ENCODE measurements around the gene HSP90AB1. TPM values are rescaled to one million over a fixed set of nuclear protein-coding genes. Genes with fewer than 3 reads are reported as not detected.

HSP90AB1 gene
- polyA plus RNA-seq, 1 donor from 2014 or later, result 522 TPM

DNA sequence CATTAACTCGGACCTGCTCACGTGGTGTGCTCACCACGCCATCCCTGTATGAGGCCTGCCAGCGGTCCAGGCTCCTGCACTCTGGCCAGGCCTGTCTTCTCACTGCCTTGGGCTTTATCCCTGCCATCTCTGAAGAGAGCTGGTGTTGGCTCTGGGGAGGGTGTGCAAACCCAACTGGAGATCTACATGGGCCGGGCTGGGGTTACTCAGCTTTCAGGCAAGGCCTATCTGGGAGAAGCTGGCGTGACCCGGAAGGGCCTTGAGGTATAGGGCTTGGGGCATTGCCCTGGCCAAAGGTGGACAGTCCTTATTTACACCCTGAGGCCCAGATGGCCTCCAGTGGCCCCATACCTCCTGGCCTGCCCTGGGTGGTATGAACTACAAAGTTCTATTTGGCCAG is 18.5 kb upstream of the HSP90AB1 start:
- no peak overlapping the region for H3K4me2 ChIP-seq (ENCODE audit: low read length)
- H3K9me3 ChIP-seq (ENCODE audit: low read length), result no peaks in the 10 kb centered on the region
- TF ChIP-seq TAF1 (IDR thresholded peaks at IDR 0.05; ENCODE audit: low read depth) (no peak), RAD21 (conservative IDR thresholded peaks at IDR 0.05) (no peak), SMC3 (conservative IDR thresholded peaks at IDR 0.05; ENCODE audit: poor library complexity) (no peak), EZH2 (IDR thresholded peaks at IDR 0.05; ENCODE audit: borderline replicate concordance, insufficient read depth, low read length, poor library complexity, severe bottlenecking) (no peak), EP300 (conservative IDR thresholded peaks at IDR 0.05; ENCODE audit: poor library complexity, severe bottlenecking) (no peak), MXI1 (conservative IDR thresholded peaks at IDR 0.05; ENCODE audit: poor library complexity, severe bottlenecking) (no peak), POLR2AphosphoS5 (IDR thresholded peaks at IDR 0.05) (no peak), CTCF (IDR thresholded peaks at IDR 0.05; ENCODE audit: poor library complexity, severe bottlenecking) (no peak)
- TF ChIP-seq, protein P1, sequence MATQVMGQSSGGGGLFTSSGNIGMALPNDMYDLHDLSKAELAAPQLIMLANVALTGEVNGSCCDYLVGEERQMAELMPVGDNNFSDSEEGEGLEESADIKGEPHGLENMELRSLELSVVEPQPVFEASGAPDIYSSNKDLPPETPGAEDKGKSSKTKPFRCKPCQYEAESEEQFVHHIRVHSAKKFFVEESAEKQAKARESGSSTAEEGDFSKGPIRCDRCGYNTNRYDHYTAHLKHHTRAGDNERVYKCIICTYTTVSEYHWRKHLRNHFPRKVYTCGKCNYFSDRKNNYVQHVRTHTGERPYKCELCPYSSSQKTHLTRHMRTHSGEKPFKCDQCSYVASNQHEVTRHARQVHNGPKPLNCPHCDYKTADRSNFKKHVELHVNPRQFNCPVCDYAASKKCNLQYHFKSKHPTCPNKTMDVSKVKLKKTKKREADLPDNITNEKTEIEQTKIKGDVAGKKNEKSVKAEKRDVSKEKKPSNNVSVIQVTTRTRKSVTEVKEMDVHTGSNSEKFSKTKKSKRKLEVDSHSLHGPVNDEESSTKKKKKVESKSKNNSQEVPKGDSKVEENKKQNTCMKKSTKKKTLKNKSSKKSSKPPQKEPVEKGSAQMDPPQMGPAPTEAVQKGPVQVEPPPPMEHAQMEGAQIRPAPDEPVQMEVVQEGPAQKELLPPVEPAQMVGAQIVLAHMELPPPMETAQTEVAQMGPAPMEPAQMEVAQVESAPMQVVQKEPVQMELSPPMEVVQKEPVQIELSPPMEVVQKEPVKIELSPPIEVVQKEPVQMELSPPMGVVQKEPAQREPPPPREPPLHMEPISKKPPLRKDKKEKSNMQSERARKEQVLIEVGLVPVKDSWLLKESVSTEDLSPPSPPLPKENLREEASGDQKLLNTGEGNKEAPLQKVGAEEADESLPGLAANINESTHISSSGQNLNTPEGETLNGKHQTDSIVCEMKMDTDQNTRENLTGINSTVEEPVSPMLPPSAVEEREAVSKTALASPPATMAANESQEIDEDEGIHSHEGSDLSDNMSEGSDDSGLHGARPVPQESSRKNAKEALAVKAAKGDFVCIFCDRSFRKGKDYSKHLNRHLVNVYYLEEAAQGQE (IDR thresholded peaks at IDR 0.05; ENCODE audit: borderline replicate concordance), result no peak
- H3K9me2 ChIP-seq (ENCODE audit: insufficient read depth, low read length), result no peaks in the 10 kb centered on the region
- H4K20me1 ChIP-seq (ENCODE audit: insufficient read depth), result no peaks in the 10 kb centered on the region
- H3K4me3 ChIP-seq (ENCODE audit: low read length), result no peak overlapping the region
- no peak overlapping the region for H2AFZ ChIP-seq (ENCODE audit: low read depth, low read length)
- H3K27me3 ChIP-seq (ENCODE audit: insufficient read depth, low read depth, low read length), result no peaks in the 10 kb centered on the region
- no peak overlapping the region for H3K27ac ChIP-seq (ENCODE audit: low read length)
- H3K79me2 ChIP-seq (replicated peaks; ENCODE audit: insufficient read depth, low read length), result peaks cover 3% of the 10 kb centered on the region
- no peaks in the 10 kb centered on the region for H3F3A ChIP-seq (ENCODE audit: insufficient read depth, low read length, poor library complexity, severe bottlenecking)
- no peak overlapping the region for H3K9ac ChIP-seq (ENCODE audit: low read length)
- no peaks in the 10 kb centered on the region for H3K36me3 ChIP-seq (ENCODE audit: insufficient read depth, low read length)

DNA sequence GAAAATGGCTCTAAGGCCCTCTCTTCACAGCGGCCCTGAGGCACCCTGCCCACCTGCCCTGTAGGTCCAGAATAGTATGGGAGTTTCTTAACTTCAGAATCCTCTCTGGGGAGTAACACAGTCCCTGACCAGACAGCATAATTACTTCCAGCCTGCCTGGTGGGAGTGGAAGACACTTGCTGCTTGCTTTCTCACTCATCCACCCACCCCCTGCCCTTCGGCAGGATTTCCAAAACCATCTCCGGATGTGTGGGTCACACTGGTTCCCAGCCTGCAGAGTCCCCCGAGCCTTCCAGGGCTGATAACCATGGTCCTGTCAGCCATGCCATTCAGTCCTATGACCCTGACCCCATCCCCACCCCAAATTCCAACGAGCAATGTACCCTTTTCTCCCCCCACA is 18.1 kb upstream of the HSP90AB1 start:
- Histone ChIP-seq H3K9me2 (ENCODE audit: insufficient read depth, low read length) (no peaks in the 10 kb centered on the region), H3K27ac (ENCODE audit: low read length) (no peak overlapping the region), H3K27me3 (ENCODE audit: insufficient read depth, low read depth, low read length) (no peaks in the 10 kb centered on the region), H3K79me2 (replicated peaks; ENCODE audit: insufficient read depth, low read length) (peaks cover 3% of the 10 kb centered on the region), H2AFZ (ENCODE audit: low read depth, low read length) (no peak overlapping the region), H3K9me3 (ENCODE audit: low read length) (no peaks in the 10 kb centered on the region), H3K36me3 (ENCODE audit: insufficient read depth, low read length) (no peaks in the 10 kb centered on the region), H3K4me3 (ENCODE audit: low read length) (no peak overlapping the region), H3F3A (ENCODE audit: insufficient read depth, low read length, poor library complexity, severe bottlenecking) (no peaks in the 10 kb centered on the region), H4K20me1 (ENCODE audit: insufficient read depth) (no peaks in the 10 kb centered on the region), H3K4me2 (ENCODE audit: low read length) (no peak overlapping the region), H3K9ac (ENCODE audit: low read length) (no peak overlapping the region)
- TF ChIP-seq POLR2AphosphoS5 (IDR thresholded peaks at IDR 0.05), result no peak
- no peak for TF ChIP-seq TAF1 (IDR thresholded peaks at IDR 0.05; ENCODE audit: low read depth)
- no peak for TF ChIP-seq SMC3 (conservative IDR thresholded peaks at IDR 0.05; ENCODE audit: poor library complexity)
- TF ChIP-seq EP300 (conservative IDR thresholded peaks at IDR 0.05; ENCODE audit: poor library complexity, severe bottlenecking), result no peak
- TF ChIP-seq, protein P1 (IDR thresholded peaks at IDR 0.05; ENCODE audit: borderline replicate concordance), result no peak
- no peak for TF ChIP-seq RAD21 (conservative IDR thresholded peaks at IDR 0.05)
- TF ChIP-seq EZH2 (IDR thresholded peaks at IDR 0.05; ENCODE audit: borderline replicate concordance, insufficient read depth, low read length, poor library complexity, severe bottlenecking), result no peak
- TF ChIP-seq MXI1 (conservative IDR thresholded peaks at IDR 0.05; ENCODE audit: poor library complexity, severe bottlenecking), result no peak
- no peak for TF ChIP-seq CTCF (IDR thresholded peaks at IDR 0.05; ENCODE audit: poor library complexity, severe bottlenecking)

All from neural cell (in vitro differentiated cells).